GM12878 (cell line): ENCODE results near the gene SYNPR. TPM values are rescaled to one million over a fixed set of nuclear protein-coding genes. Genes with fewer than 3 reads are reported as not detected.

ENCODE experiments used
- ATAC-seq: fragments of 200-7000 bp; cut with Tn5 transposase; 3 replicates; pipeline ENCODE4 v1.9.1; 2020; ENCODE audit warnings: mild to moderate bottlenecking, moderate library complexity
- BruUV-seq: library from RNA; stranded (reverse); fragments of 400-500 nt; replicated peaks from 2 replicates; lab custom pipeline; 2021; lab: Mats Ljungman, UMichigan
- CTCF ChIA-PET: fragments of 300-600 bp; sonication (Branson Sonifier 250); formaldehyde crosslinking; extraction: SDS; loops from one replicate; lab custom pipeline; 2021; ENCODE audit warnings: inconsistent platforms; lab: Yijun Ruan, JAX
- POLR2A ChIA-PET: fragments of 350-600 bp; formaldehyde crosslinking; extraction: SDS; loops from one replicate; lab custom pipeline; 2021; ENCODE audit warnings: inconsistent platforms; lab: Charles Lee
- RAD21 ChIA-PET: fragments of 300-600 bp; sonication (Branson Sonifier 250); formaldehyde crosslinking; loops from one replicate; lab custom pipeline; 2023; ENCODE audit warnings: antibody characterized with exemption; ENCODE audit not compliant: unreplicated experiment; lab: Charles Lee
- SMC1A ChIA-PET: fragments of 300-600 bp; sonication (Branson Sonifier 250); formaldehyde crosslinking; loops from one replicate; lab custom pipeline; 2023; ENCODE audit not compliant: unreplicated experiment, uncharacterized antibody; lab: Charles Lee
- DNase-seq: peaks from one replicate; pipeline ENCODE4 v3.0.0-alpha.2; 2011; ENCODE audit warnings: low read depth, low spot score
- FAIRE-seq: peaks from 3 replicates; lab custom pipeline; 2011; peaks lifted over from hg19 to GRCh38; lab: Jason Lieb, UNC
- H2AFZ ChIP-seq: 2 replicates; pipeline ENCODE4 v1.6.0; 2011; ENCODE audit warnings: low read depth, low read length, control low read depth; ENCODE audit not compliant: control insufficient read depth
- H3K27ac ChIP-seq: 2 replicates; pipeline ENCODE4 v1.5.1; 2011; ENCODE audit warnings: control low read depth; ENCODE audit not compliant: control insufficient read depth, insufficient read depth
- H3K27me3 ChIP-seq, 2 experiments: replicated peaks in 1 of 2; 2 replicates each; pipeline versions ENCODE4 v1.6.0 to v1.6.1; 2011; ENCODE audit warnings: low read length in 1 of 2; ENCODE audit not compliant: control insufficient read depth in 2 of 2, insufficient read depth in 2 of 2
- H3K36me3 ChIP-seq, 2 experiments: 2 replicates each; pipeline ENCODE4 v1.5.1; 2011; ENCODE audit warnings: low read length in 1 of 2; ENCODE audit not compliant: control insufficient read depth in 2 of 2, insufficient read depth in 2 of 2
- H3K4me1 ChIP-seq: 2 replicates; pipeline ENCODE4 v1.6.1; 2011; ENCODE audit warnings: mild to moderate bottlenecking, low read length, moderate library complexity, mixed read lengths; ENCODE audit not compliant: control insufficient read depth, insufficient read depth
- H3K4me2 ChIP-seq: 2 replicates; pipeline ENCODE4 v1.6.0; 2011; ENCODE audit warnings: control low read depth; ENCODE audit not compliant: control insufficient read depth, insufficient read depth
- H3K4me3 ChIP-seq: fragments of 200-600 bp; sonication (generic); 2 replicates; pipeline ENCODE4 v1.5.1; 2016
- H3K79me2 ChIP-seq: 2 replicates; pipeline ENCODE4 v1.6.0; 2011; ENCODE audit warnings: low read length; ENCODE audit not compliant: control insufficient read depth, insufficient read depth
- H3K9ac ChIP-seq: 2 replicates; pipeline ENCODE4 v1.8.0; 2011; ENCODE audit warnings: low read length, control low read depth, mixed read lengths; ENCODE audit not compliant: control insufficient read depth, insufficient read depth
- H3K9me3 ChIP-seq: replicated peaks from 3 replicates; pipeline ENCODE4 v1.5.1; 2011; ENCODE audit warnings: mild to moderate bottlenecking, low read length; ENCODE audit not compliant: control insufficient read depth, insufficient read depth
- H4K20me1 ChIP-seq: 2 replicates; pipeline ENCODE4 v1.6.0; 2011; ENCODE audit not compliant: control insufficient read depth, insufficient read depth
- ASH2L ChIP-seq: fragments of 300-600, 200-600 bp; sonication (generic); IDR thresholded peaks from 2 replicates; pipeline ENCODE4 v1.6.1; 2017; ENCODE audit warnings: low read depth, mild to moderate bottlenecking, borderline replicate concordance
- ATF7 ChIP-seq: fragments of 450-650 bp; IDR thresholded peaks from 2 replicates; pipeline ENCODE4 v1.6.1; 2016; ENCODE audit warnings: low read depth, mild to moderate bottlenecking
- BACH1 ChIP-seq: fragments of 450-650 bp; IDR thresholded peaks from 2 replicates; pipeline ENCODE4 v1.6.1; 2017; ENCODE audit warnings: mild to moderate bottlenecking, borderline replicate concordance
- EP300 ChIP-seq, 2 experiments: fragments of 150-350 bp in 1 of 2; IDR thresholded peaks; 2 replicates each; pipeline ENCODE4 v1.6.1; 2011 to 2012; ENCODE audit warnings: low read depth in 2 of 2, low read length in 2 of 2, borderline replicate concordance in 1 of 2, improper control_type of control experiment in 1 of 2, inconsistent platforms in 1 of 2; ENCODE audit not compliant: control insufficient read depth in 1 of 2
- NBN ChIP-seq: fragments of 450-650 bp; IDR thresholded peaks from 2 replicates; pipeline ENCODE4 v1.6.1; 2016
- NFXL1 ChIP-seq: fragments of 450-650 bp; IDR thresholded peaks from 2 replicates; pipeline ENCODE4 v1.6.1; 2017; ENCODE audit warnings: antibody characterized with exemption, mild to moderate bottlenecking, borderline replicate concordance
- POU2F2 ChIP-seq: IDR thresholded peaks from 3 replicates; pipeline ENCODE4 v1.6.1; 2011; ENCODE audit warnings: low read depth, mild to moderate bottlenecking, low read length, borderline replicate concordance
- SMAD5 ChIP-seq: IDR thresholded peaks from 2 replicates; pipeline ENCODE4 v1.6.1; 2016; ENCODE audit warnings: antibody characterized with exemption, low read depth
- TCF3 ChIP-seq: IDR thresholded peaks from 2 replicates; pipeline ENCODE4 v1.6.1; 2012; ENCODE audit warnings: low read depth, mild to moderate bottlenecking, low read length, borderline replicate concordance; ENCODE audit not compliant: insufficient read depth
- YBX1 ChIP-seq: fragments of 450-650 bp; IDR thresholded peaks from 2 replicates; pipeline ENCODE4 v1.6.1; 2016; ENCODE audit warnings: antibody characterized with exemption
- YY1 ChIP-seq: IDR thresholded peaks from 2 replicates; pipeline ENCODE4 v1.6.1; 2011; ENCODE audit warnings: low read depth, mild to moderate bottlenecking, low read length
- ZNF274 ChIP-seq: IDR thresholded peaks from one replicate; pipeline ENCODE4 v1.8.0; 2011; ENCODE audit not compliant: insufficient read length, insufficient read depth
- WGBS: methylation state at CpG from one replicate; pipeline ENCODE4 v1.1.6; 2016; ENCODE audit warnings: low lambda C conversion rate; ENCODE audit not compliant: insufficient replicate concordance, insufficient coverage; ENCODE audit errors: missing lambda C conversion rate; 5-methylcytosine and 5-hydroxymethylcytosine counted together
- in situ Hi-C: fragments of 300-500 bp; cut with MboI; formaldehyde crosslinking; loops from 9 replicates; pipeline ENCODE4 v1.14.3; 2018; ENCODE audit warnings: mixed read lengths
- intact Hi-C: fragments of 100-400 bp; cut with micrococcal nuclease; formaldehyde crosslinking; loops from one replicate; pipeline ENCODE4 v1.14.2; 2022; ENCODE audit not compliant: unreplicated experiment
- polyA plus RNA-seq, 11 experiments: library from polyadenylated mRNA; depleted of rRNA in 4 of 11; unstranded in 6 of 11; stranded (reverse) in 5 of 11; fragments of >200 nt; fragmentation: Nextera tagmentation in 4 of 11; fragmentation: Illumina TruSeq in 1 of 11; extraction: Ambion mirVana in 4 of 11; extraction: Trizol in 1 of 11; gene quantifications; 1 replicate in 1 of 11; 2 replicates in 10 of 11; pipeline versions ENCODE4 v1.2.1 to v1.2.3, GENCODE V29; 2011 to 2016; ENCODE audit warnings: inconsistent platforms in 2 of 11, missing spikeins in 2 of 11, low read depth in 1 of 11
- total RNA-seq, 4 experiments: library from RNA; depleted of rRNA in 3 of 4; stranded (reverse); fragments of >200 nt in 3 of 4; fragmentation: Illumina TruSeq in 1 of 4; extraction: Trizol in 1 of 4; gene quantifications; 2 replicates each; pipeline versions ENCODE4 v1.2.1 to v1.2.3, GENCODE V29; 2013 to 2021
- TF ChIP-seq, protein P1 (sequence below): fragments of 450-650 bp; formaldehyde crosslinking; IDR thresholded peaks from 2 replicates; pipeline ENCODE4 v1.4.0; 2022; ENCODE audit warnings: mild to moderate bottlenecking, moderate library complexity
- TF ChIP-seq, protein P2 (sequence below): IDR thresholded peaks from 2 replicates; pipeline ENCODE4 v1.6.1; 2011; ENCODE audit warnings: mild to moderate bottlenecking, low read depth, low read length, moderate library complexity; ENCODE audit not compliant: insufficient replicate concordance
- TF ChIP-seq, protein P3 (sequence below): IDR thresholded peaks from 2 replicates; pipeline ENCODE4 v1.6.1; 2012; ENCODE audit warnings: mild to moderate bottlenecking, low read depth, low read length

The SYNPR gene
- total and polyA plus RNA-seq, 10 of the 15 experiments (the other 5 are each of a cell fraction or from before 2014, with no cell fraction given): not detected

DNA sequence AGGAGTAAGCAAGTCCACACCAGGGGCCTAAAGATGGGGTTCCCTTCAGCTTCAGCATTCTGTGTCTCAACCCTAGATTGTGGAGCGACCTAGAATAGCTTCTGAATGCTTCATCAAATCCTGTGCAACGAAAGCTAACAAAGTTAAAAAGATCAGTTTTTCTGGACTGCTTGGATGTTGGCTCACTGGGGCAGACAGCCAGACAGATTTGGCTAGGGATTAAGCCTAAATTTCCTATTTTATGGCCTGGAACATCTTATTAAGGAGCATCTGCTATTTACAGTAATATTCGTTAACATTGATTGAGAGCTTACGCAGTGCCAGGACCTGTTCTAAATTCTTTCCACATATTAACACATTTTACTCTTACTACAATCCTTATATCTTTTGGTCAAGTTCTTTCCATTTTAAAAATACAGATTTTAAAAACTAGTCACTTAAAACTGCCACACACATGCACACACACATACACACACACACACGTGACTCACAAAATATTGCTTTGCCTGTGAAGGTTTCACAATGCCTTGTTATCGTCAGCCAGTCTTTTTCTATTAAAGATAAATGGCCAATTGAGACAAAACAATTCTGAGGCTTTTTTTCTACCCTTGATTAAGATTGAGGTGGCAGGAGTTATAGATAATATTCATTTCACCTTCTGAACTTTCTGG lies 201.0 kb downstream of the SYNPR start:
- H3K27ac ChIP-seq: no peak overlapping the region
- ChIA-PET CTCF (no interaction called here), SMC1A (no interaction called here), RAD21 (no interaction called here), POLR2A (no interaction called here)
- H3K27me3 ChIP-seq: no peaks in the 10 kb centered on the region
- in situ Hi-C loops (no loop called here), intact Hi-C loops (no loop called here)
- H3K9me3 ChIP-seq: no peaks in the 10 kb centered on the region
- WGBS: 31% methylated on average over 6 of the region's 6 CpGs
- no peaks in the 10 kb centered on the region for H3K36me3 ChIP-seq
- TF ChIP-seq NBN (no peak), ATF7 (no peak), BACH1 (no peak), ZNF274 (no peak), SMAD5 (no peak), YY1 (no peak), EP300 (IDR thresholded peaks at IDR 0.05; ENCODE audit: borderline replicate concordance in 1 of 2, control insufficient read depth in 1 of 2, low read depth in 2 of 2, low read length in 2 of 2) (no peak), NFXL1 (no peak), ASH2L (no peak), YBX1 (no peak), TCF3 (no peak), POU2F2 (no peak)
- TF ChIP-seq, protein P1, sequence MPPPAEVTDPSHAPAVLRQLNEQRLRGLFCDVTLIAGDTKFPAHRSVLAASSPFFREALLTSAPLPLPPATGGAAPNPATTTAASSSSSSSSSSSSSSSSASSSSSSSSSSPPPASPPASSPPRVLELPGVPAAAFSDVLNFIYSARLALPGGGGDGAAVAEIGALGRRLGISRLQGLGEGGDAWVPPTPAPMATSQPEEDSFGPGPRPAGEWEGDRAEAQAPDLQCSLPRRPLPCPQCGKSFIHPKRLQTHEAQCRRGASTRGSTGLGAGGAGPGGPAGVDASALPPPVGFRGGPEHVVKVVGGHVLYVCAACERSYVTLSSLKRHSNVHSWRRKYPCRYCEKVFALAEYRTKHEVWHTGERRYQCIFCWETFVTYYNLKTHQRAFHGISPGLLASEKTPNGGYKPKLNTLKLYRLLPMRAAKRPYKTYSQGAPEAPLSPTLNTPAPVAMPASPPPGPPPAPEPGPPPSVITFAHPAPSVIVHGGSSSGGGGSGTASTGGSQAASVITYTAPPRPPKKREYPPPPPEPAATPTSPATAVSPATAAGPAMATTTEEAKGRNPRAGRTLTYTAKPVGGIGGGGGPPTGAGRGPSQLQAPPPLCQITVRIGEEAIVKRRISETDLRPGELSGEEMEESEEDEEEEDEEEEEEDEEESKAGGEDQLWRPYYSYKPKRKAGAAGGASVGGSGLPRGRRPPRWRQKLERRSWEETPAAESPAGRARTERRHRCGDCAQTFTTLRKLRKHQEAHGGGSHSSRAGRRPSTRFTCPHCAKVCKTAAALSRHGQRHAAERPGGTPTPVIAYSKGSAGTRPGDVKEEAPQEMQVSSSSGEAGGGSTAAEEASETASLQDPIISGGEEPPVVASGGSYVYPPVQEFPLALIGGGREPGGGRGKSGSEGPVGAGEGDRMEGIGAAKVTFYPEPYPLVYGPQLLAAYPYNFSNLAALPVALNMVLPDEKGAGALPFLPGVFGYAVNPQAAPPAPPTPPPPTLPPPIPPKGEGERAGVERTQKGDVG (CRISPR knock-in tag): no peak
- TF ChIP-seq, protein P2, sequence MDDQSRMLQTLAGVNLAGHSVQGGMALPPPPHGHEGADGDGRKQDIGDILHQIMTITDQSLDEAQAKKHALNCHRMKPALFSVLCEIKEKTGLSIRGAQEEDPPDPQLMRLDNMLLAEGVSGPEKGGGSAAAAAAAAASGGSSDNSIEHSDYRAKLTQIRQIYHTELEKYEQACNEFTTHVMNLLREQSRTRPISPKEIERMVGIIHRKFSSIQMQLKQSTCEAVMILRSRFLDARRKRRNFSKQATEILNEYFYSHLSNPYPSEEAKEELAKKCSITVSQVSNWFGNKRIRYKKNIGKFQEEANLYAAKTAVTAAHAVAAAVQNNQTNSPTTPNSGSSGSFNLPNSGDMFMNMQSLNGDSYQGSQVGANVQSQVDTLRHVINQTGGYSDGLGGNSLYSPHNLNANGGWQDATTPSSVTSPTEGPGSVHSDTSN: no peak
- TF ChIP-seq, protein P3, sequence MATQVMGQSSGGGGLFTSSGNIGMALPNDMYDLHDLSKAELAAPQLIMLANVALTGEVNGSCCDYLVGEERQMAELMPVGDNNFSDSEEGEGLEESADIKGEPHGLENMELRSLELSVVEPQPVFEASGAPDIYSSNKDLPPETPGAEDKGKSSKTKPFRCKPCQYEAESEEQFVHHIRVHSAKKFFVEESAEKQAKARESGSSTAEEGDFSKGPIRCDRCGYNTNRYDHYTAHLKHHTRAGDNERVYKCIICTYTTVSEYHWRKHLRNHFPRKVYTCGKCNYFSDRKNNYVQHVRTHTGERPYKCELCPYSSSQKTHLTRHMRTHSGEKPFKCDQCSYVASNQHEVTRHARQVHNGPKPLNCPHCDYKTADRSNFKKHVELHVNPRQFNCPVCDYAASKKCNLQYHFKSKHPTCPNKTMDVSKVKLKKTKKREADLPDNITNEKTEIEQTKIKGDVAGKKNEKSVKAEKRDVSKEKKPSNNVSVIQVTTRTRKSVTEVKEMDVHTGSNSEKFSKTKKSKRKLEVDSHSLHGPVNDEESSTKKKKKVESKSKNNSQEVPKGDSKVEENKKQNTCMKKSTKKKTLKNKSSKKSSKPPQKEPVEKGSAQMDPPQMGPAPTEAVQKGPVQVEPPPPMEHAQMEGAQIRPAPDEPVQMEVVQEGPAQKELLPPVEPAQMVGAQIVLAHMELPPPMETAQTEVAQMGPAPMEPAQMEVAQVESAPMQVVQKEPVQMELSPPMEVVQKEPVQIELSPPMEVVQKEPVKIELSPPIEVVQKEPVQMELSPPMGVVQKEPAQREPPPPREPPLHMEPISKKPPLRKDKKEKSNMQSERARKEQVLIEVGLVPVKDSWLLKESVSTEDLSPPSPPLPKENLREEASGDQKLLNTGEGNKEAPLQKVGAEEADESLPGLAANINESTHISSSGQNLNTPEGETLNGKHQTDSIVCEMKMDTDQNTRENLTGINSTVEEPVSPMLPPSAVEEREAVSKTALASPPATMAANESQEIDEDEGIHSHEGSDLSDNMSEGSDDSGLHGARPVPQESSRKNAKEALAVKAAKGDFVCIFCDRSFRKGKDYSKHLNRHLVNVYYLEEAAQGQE: no peak
- FAIRE-seq: no peak
- DNase-seq: no peak
- no peak overlapping the region for H3K4me2 ChIP-seq
- no peaks in the 10 kb centered on the region for H4K20me1 ChIP-seq
- H2AFZ ChIP-seq: no peak overlapping the region
- no TSS peak for BruUV-seq
- H3K4me1 ChIP-seq: no peaks in the 10 kb centered on the region
- no peak for ATAC-seq
- no peaks in the 10 kb centered on the region for H3K79me2 ChIP-seq
- no peak overlapping the region for H3K4me3 ChIP-seq
- no peak overlapping the region for H3K9ac ChIP-seq
